Spinal cord (tissue), 10 donors: ENCODE results near the gene ELP5. TPM values are rescaled to one million over a fixed set of nuclear protein-coding genes. Genes with fewer than 3 reads are reported as not detected.

ENCODE experiments used
- DNase-seq, 6 donors: peaks; one replicate each; pipeline versions ENCODE4 v3.0.0 to v3.0.0-alpha.2; 2013 to 2015; ENCODE audit warnings: low spot score in 6 of 6, low read depth in 4 of 6
- H3K27ac ChIP-seq: one replicate; pipeline ENCODE4 v1.5.1; 2013; ENCODE audit warnings: low read depth, low read length, control low read depth
- H3K27me3 ChIP-seq: one replicate; pipeline ENCODE4 v1.6.1; 2013; ENCODE audit warnings: low read length; ENCODE audit not compliant: control insufficient read depth, insufficient read depth
- H3K36me3 ChIP-seq: one replicate; pipeline ENCODE4 v1.6.1; 2013; ENCODE audit warnings: low read length; ENCODE audit not compliant: control insufficient read depth, insufficient read depth
- H3K4me1 ChIP-seq: one replicate; pipeline ENCODE4 v1.6.1; 2013; ENCODE audit warnings: low read length; ENCODE audit not compliant: control insufficient read depth, insufficient read depth
- H3K4me3 ChIP-seq: one replicate; pipeline ENCODE4 v1.5.1; 2013; ENCODE audit warnings: low read depth, low read length, control low read depth
- H3K9me3 ChIP-seq: one replicate; pipeline ENCODE4 v1.6.1; 2013; ENCODE audit warnings: low read length; ENCODE audit not compliant: control insufficient read depth, insufficient read depth
- WGBS: methylation state at CpG from one replicate; pipeline ENCODE4 v1.1.5; 2013; ENCODE audit warnings: missing lambda C conversion rate; ENCODE audit not compliant: insufficient coverage; 5-methylcytosine and 5-hydroxymethylcytosine counted together
- polyA plus RNA-seq, 2 donors: library from polyadenylated mRNA; unstranded; fragments of 120-200 nt; gene quantifications; one replicate each; pipeline ENCODE4 v1.2.1, GENCODE V29; 2013; ENCODE audit not compliant: insufficient read length in 2 of 2
- total RNA-seq, 2 donors: library from RNA; depleted of rRNA in 1 of 2; stranded (reverse); fragments of 120-200 nt in 1 of 2; fragments of >200 nt in 1 of 2; gene quantifications; one replicate each; pipeline versions ENCODE4 v1.2.3 to v1.2.4, GENCODE V29; 2013 to 2014
- donor health status: healthy.

The ELP5 gene
- total and polyA plus RNA-seq, 4 donors: 24.9 to 52.2 (median 48.7) TPM

- Histone ChIP-seq H3K4me3 (peak overlapping the region; percentile 98), H3K4me1 (peaks cover 31% of the 10 kb centered on the region), H3K27ac (peak overlapping the region; percentile 100), H3K36me3 (peaks cover 26% of the 10 kb centered on the region), H3K27me3 (no peaks in the 10 kb centered on the region), H3K9me3 (no peaks in the 10 kb centered on the region)
- peak in 2 of 6 donors; percentile 19 to 33 for DNase-seq
- under 1% methylated on average over 50 of the region's 55 CpGs for WGBS
These were observed 1.1 kb upstream of the ELP5 start for GRCh38 chr17:7250695-7251627.

- H3K4me3 ChIP-seq: peak within 1 kb of the TSS; percentile 98
- peak; percentile 99 to 100 (median 100) for DNase-seq
- H3K27me3 ChIP-seq: no peaks in the 10 kb centered on the region
- H3K27ac ChIP-seq: peak within 1 kb of the TSS; percentile 100
- peaks cover 31% of the 10 kb centered on the region for H3K4me1 ChIP-seq
- H3K9me3 ChIP-seq: no peaks in the 10 kb centered on the region
- peaks cover 27% of the 10 kb centered on the region for H3K36me3 ChIP-seq
- under 1% methylated on average over 37 of the region's 41 CpGs for WGBS
These were observed 297 bp upstream of the ELP5 start, which contains the start of gene CTDNEP1 for GRCh38 chr17:7251661-7252175. CTDNEP1 (minus strand) TSS chr17:7251734; CDS start chr17:7251296, 438 bp downstream.

GRCh38 chr17:7253082-7253481, 1.1 kb downstream of the ELP5 start:
- H3K4me3 ChIP-seq: peak overlapping the region; percentile 98
- no peaks in the 10 kb centered on the region for H3K9me3 ChIP-seq
- peak overlapping the region; percentile 100 for H3K27ac ChIP-seq
- 83% methylated on average over 3 of the region's 5 CpGs for WGBS
- peaks cover 31% of the 10 kb centered on the region for H3K4me1 ChIP-seq
- DNase-seq: no peak
- H3K27me3 ChIP-seq: no peaks in the 10 kb centered on the region
- H3K36me3 ChIP-seq: peaks cover 37% of the 10 kb centered on the region

- H3K36me3 ChIP-seq: peaks cover 51% of the 10 kb centered on the region
- H3K9me3 ChIP-seq: no peaks in the 10 kb centered on the region
- whole genome bisulfite sequencing: 88% methylated on average over 4 of the region's 4 CpGs
- H3K27me3 ChIP-seq: no peaks in the 10 kb centered on the region
- H3K4me3 ChIP-seq: no peak overlapping the region
- peaks cover 21% of the 10 kb centered on the region for H3K4me1 ChIP-seq
- DNase-seq: no peak
- H3K27ac ChIP-seq: no peak overlapping the region
These were observed 2.5 kb downstream of the ELP5 start for GRCh38 chr17:7254511-7254910.

GRCh38 chr17:7256766-7257456, 4.9 kb downstream of the ELP5 start:
- Histone ChIP-seq H3K27ac (no peak overlapping the region), H3K4me3 (no peak overlapping the region), H3K4me1 (peaks cover 19% of the 10 kb centered on the region), H3K27me3 (peaks cover 20% of the 10 kb centered on the region), H3K36me3 (peaks cover 57% of the 10 kb centered on the region), H3K9me3 (no peaks in the 10 kb centered on the region)
- DNase-seq: no peak
- WGBS: 94% methylated on average over 7 of the region's 8 CpGs

GRCh38 chr17:7258731-7259554, 6.9 kb downstream of the ELP5 start:
- 91% methylated on average over 6 of the region's 7 CpGs for WGBS
- DNase-seq: no peak
- Histone ChIP-seq H3K27ac (no peak overlapping the region), H3K4me3 (no peak overlapping the region), H3K4me1 (peaks cover 24% of the 10 kb centered on the region), H3K36me3 (peaks cover 57% of the 10 kb centered on the region), H3K27me3 (peaks cover 40% of the 10 kb centered on the region), H3K9me3 (no peaks in the 10 kb centered on the region)

GRCh38 chr17:7259555-7259889, 7.5 kb downstream of the ELP5 start:
- Histone ChIP-seq H3K27ac (no peak overlapping the region), H3K4me1 (peaks cover 24% of the 10 kb centered on the region), H3K9me3 (no peaks in the 10 kb centered on the region), H3K36me3 (peaks cover 55% of the 10 kb centered on the region), H3K27me3 (peaks cover 45% of the 10 kb centered on the region), H3K4me3 (no peak overlapping the region)
- 88% methylated on average over 1 of the region's 6 CpGs for WGBS
- no peak for DNase-seq

GRCh38 chr17:7260151-7260550, 8.1 kb downstream of the ELP5 start:
- H3K27me3 ChIP-seq: peaks cover 47% of the 10 kb centered on the region
- peaks cover 49% of the 10 kb centered on the region for H3K36me3 ChIP-seq
- peaks cover 24% of the 10 kb centered on the region for H3K4me1 ChIP-seq
- H3K4me3 ChIP-seq: no peak overlapping the region
- no peaks in the 10 kb centered on the region for H3K9me3 ChIP-seq
- no peak overlapping the region for H3K27ac ChIP-seq
- DNase-seq: no peak
- WGBS: 100% methylated on average over 3 of the region's 4 CpGs
